GM06990 (cell line): ENCODE results near the gene TPRA1.
A peak's percentile ranks its signal among the peaks of the same experiment; 100 is the strongest.

ENCODE experiments used
- DNase-seq: peaks from one replicate; pipeline ENCODE4 v3.0.0-alpha.2; 2011; ENCODE audit not compliant: insufficient read length; ENCODE audit errors: extremely low read depth
- H3K27me3 ChIP-seq: replicated peaks from 2 replicates; pipeline ENCODE4 v1.6.0; 2011; ENCODE audit warnings: low read length; ENCODE audit not compliant: control insufficient read depth, insufficient read depth
- H3K36me3 ChIP-seq: 2 replicates; pipeline ENCODE4 v1.5.1; 2011; ENCODE audit warnings: low read length; ENCODE audit not compliant: control insufficient read depth, insufficient read depth
- H3K4me3 ChIP-seq: replicated peaks from 2 replicates; pipeline ENCODE4 v1.5.1; 2011; ENCODE audit warnings: low read depth, mild to moderate bottlenecking, control low read depth, low read length
- CTCF ChIP-seq: IDR thresholded peaks from 2 replicates; pipeline ENCODE4 v1.5.1; 2011; ENCODE audit warnings: low read length, control low read depth, mild to moderate bottlenecking, inconsistent platforms; ENCODE audit not compliant: insufficient read depth, poor library complexity, severe bottlenecking

Gene TPRA1

GRCh38 chr3:127634653-127635052, 44.1 kb upstream of the TPRA1 start:
- Histone ChIP-seq H3K4me3 (no peak overlapping the region), H3K27me3 (peaks cover 2% of the 10 kb centered on the region), H3K36me3 (no peaks in the 10 kb centered on the region)
- no peak for DNase-seq
- TF ChIP-seq CTCF = no peak

GRCh38 chr3:127632035-127632820, 41.7 kb upstream of the TPRA1 start:
- no peak for DNase-seq
- H3K27me3 ChIP-seq = peaks cover 7% of the 10 kb centered on the region
- no peaks in the 10 kb centered on the region for H3K36me3 ChIP-seq
- no peak for TF ChIP-seq CTCF
- H3K4me3 ChIP-seq = no peak overlapping the region

- no peak for DNase-seq
- TF ChIP-seq CTCF = no peak
- Histone ChIP-seq H3K4me3 (no peak overlapping the region), H3K27me3 (peaks cover 7% of the 10 kb centered on the region), H3K36me3 (no peaks in the 10 kb centered on the region)
Observed at GRCh38 chr3:127630811-127631714, 40.5 kb upstream of the TPRA1 start.

- TF ChIP-seq CTCF = no peak
- peak overlapping the region; percentile 65 for H3K4me3 ChIP-seq
- H3K36me3 ChIP-seq = no peaks in the 10 kb centered on the region
- H3K27me3 ChIP-seq = peaks cover 7% of the 10 kb centered on the region
- peak; percentile 31 for DNase-seq
Observed at GRCh38 chr3:127629467-127630403, 39.2 kb upstream of the TPRA1 start.

GRCh38 chr3:127628788-127629466, 38.4 kb upstream of the TPRA1 start, which contains the start of gene PODXL2:
PODXL2 (plus strand) TSS chr3:127629185; CDS start chr3:127629220, 35 bp downstream.
- Histone ChIP-seq H3K27me3 (peaks cover 7% of the 10 kb centered on the region), H3K4me3 (peak within 1 kb of the TSS; percentile 65), H3K36me3 (no peaks in the 10 kb centered on the region)
- DNase-seq = peak; percentile 64
- no peak for TF ChIP-seq CTCF
